Activated CD8-positive, alpha-beta memory T cell treated with anti-CD3 and anti-CD28 coated beads for 4 hours (primary cell): ENCODE measurements around the gene BCL7A.
"Not testable (repeated sequence)": the region's sequence is repeated elsewhere in the genome, so short reads cannot be mapped to it uniquely, and the experiment has no call there.

Experiments used
- DNase-seq, 2 donors: peaks; one replicate each; pipeline ENCODE4 v3.0.0-alpha.2; 2020; ENCODE audit warnings: low read depth in 2 of 2

The BCL7A gene

GRCh38 chr12:122093098-122093883 lies 71.6 kb downstream of the BCL7A start:
- DNase-seq: no peak

- no peak for DNase-seq
These were observed 72.6 kb downstream of the BCL7A start for GRCh38 chr12:122094137-122094734.

- no peak for DNase-seq
These were observed 73.3 kb downstream of the BCL7A start for GRCh38 chr12:122094735-122095631.

GRCh38 chr12:122096014-122096413 lies 74.3 kb downstream of the BCL7A start:
- DNase-seq: no peak

- no peak for DNase-seq
These were observed 75.0 kb downstream of the BCL7A start for GRCh38 chr12:122096591-122097149.

- DNase-seq: no peak
These were observed 75.9 kb downstream of the BCL7A start for GRCh38 chr12:122097584-122097926.

- no peak for DNase-seq
These were observed 76.5 kb downstream of the BCL7A start for GRCh38 chr12:122097927-122098756.

GRCh38 chr12:122099280-122099749 lies 77.6 kb downstream of the BCL7A start:
- DNase-seq: no peak

- no peak for DNase-seq
These were observed 78.2 kb downstream of the BCL7A start for GRCh38 chr12:122099856-122100255.

GRCh38 chr12:122100568-122100967 lies 78.9 kb downstream of the BCL7A start:
- DNase-seq: no peak

GRCh38 chr12:122102331-122102730 lies 80.6 kb downstream of the BCL7A start:
- no peak for DNase-seq

GRCh38 chr12:122104844-122105243 lies 83.2 kb downstream of the BCL7A start:
- DNase-seq: no peak

- DNase-seq: not testable (repeated sequence)
These were observed 83.8 kb downstream of the BCL7A start for GRCh38 chr12:122105496-122105895.

GRCh38 chr12:122106843-122107242 lies 85.2 kb downstream of the BCL7A start:
- no peak for DNase-seq

- DNase-seq: no peak
These were observed 85.6 kb downstream of the BCL7A start for GRCh38 chr12:122107261-122107660.

GRCh38 chr12:122111089-122111641 lies 89.5 kb downstream of the BCL7A start:
- no peak for DNase-seq
